SU-DHL-6 (cell line): Measurements from ENCODE around the gene SERPINB10.

ENCODE experiments used
- CTCF ChIP-seq: fragments of 200-600 bp; sonication (generic); IDR thresholded peaks from one replicate; pipeline ENCODE4 v1.5.1; 2017; ENCODE audit warnings: antibody characterized with exemption, mild to moderate bottlenecking, low read length, moderate library complexity; ENCODE audit not compliant: insufficient read depth, poor library complexity, severe bottlenecking
- EZH2phosphoT487 ChIP-seq: fragments of 200-600 bp; sonication (generic), shearing (Covaris generic); conservative IDR thresholded peaks from 2 replicates; pipeline ENCODE4 v1.6.1; 2018; ENCODE audit warnings: mild to moderate bottlenecking, antibody characterized with exemption, low read length, moderate library complexity, mixed read lengths

DNA sequence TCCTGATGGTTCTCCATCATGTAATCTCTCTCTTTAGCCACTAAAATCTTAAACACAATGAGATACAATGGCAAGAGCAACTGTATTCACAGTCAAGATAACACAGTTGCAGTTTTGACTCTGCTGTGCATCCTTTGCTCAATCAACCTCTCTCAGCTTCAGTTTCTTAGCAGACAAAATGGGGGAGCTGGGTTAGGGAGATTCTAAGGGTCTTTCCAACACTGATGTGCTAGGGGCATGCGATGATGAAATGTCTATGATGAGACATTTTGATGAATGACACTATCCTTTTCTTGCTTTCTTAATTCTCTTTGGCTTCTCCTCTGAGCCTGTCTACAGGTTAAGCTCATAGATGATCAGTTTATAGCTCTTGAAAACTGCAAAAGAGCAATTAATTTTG lies 1.1 kb downstream of the SERPINB10 start:
- TF ChIP-seq CTCF (no peak), EZH2phosphoT487 (no peak)
